ENCODE data around the gene SLC26A8.
"Not testable (repeated sequence)": the region's sequence is repeated elsewhere in the genome, so short reads cannot be mapped to it uniquely, and the experiment has no call there.

The SLC26A8 gene

GRCh38 chr6:35942355-35942754 is 82.1 kb downstream of the SLC26A8 start:
- no peak overlapping the region for H3K27ac Mint-ChIP-seq
- H3K36me3 Mint-ChIP-seq (ENCODE audit: low read depth), result no peaks in the 10 kb centered on the region
- peaks cover 11% of the 10 kb centered on the region for H3K27me3 Mint-ChIP-seq (ENCODE audit: low read depth, poor library complexity)
- no peak overlapping the region for H3K4me3 Mint-ChIP-seq
- DNase-seq, result no peak
- no peaks in the 10 kb centered on the region for H3K4me1 Mint-ChIP-seq
- no peak for TF ChIP-seq CTCF (IDR thresholded peaks at IDR 0.05)
- H3K9me3 Mint-ChIP-seq, result peaks cover 28% of the 10 kb centered on the region

GRCh38 chr6:35941170-35941569 is 83.3 kb downstream of the SLC26A8 start:
- not testable (repeated sequence) for H3K4me3 Mint-ChIP-seq, H3K4me1 Mint-ChIP-seq
- peaks cover 11% of the 10 kb centered on the region for H3K27me3 Mint-ChIP-seq (ENCODE audit: low read depth, poor library complexity)

GRCh38 chr6:35940014-35940413 is 84.4 kb downstream of the SLC26A8 start:
- H3K9me3 Mint-ChIP-seq, result peaks cover 39% of the 10 kb centered on the region
- not testable (repeated sequence) for H3K4me3 Mint-ChIP-seq; H3K4me1 Mint-ChIP-seq; DNase-seq; H3K36me3 Mint-ChIP-seq (ENCODE audit: low read depth); H3K27ac Mint-ChIP-seq
- H3K27me3 Mint-ChIP-seq (ENCODE audit: low read depth, poor library complexity), result peaks cover 12% of the 10 kb centered on the region

More at GRCh38 chr6:35941170-35941569, 83.3 kb downstream of the SLC26A8 start:
- DNase-seq; H3K36me3 Mint-ChIP-seq (ENCODE audit: low read depth); H3K27ac Mint-ChIP-seq: not testable (repeated sequence)
- H3K9me3 Mint-ChIP-seq, result peaks cover 39% of the 10 kb centered on the region

GRCh38 chr6:35939259-35939658 is 85.2 kb downstream of the SLC26A8 start:
- not testable (repeated sequence) for H3K36me3 Mint-ChIP-seq (ENCODE audit: low read depth); H3K4me1 Mint-ChIP-seq; H3K4me3 Mint-ChIP-seq; DNase-seq; H3K27ac Mint-ChIP-seq
- peaks cover 39% of the 10 kb centered on the region for H3K9me3 Mint-ChIP-seq
- peaks cover 17% of the 10 kb centered on the region for H3K27me3 Mint-ChIP-seq (ENCODE audit: low read depth, poor library complexity)

- TF ChIP-seq CTCF (IDR thresholded peaks at IDR 0.05), result no peak
- Mint-ChIP-seq H3K27ac (no peak overlapping the region), H3K4me3 (no peak overlapping the region), H3K9me3 (peaks cover 38% of the 10 kb centered on the region), H3K4me1 (peaks cover 5% of the 10 kb centered on the region), H3K36me3 (ENCODE audit: low read depth) (no peaks in the 10 kb centered on the region), H3K27me3 (ENCODE audit: low read depth, poor library complexity) (peaks cover 19% of the 10 kb centered on the region)
- no peak for DNase-seq
Observed at GRCh38 chr6:35936681-35937359, 87.6 kb downstream of the SLC26A8 start.

- Mint-ChIP-seq H3K36me3 (ENCODE audit: low read depth) (no peaks in the 10 kb centered on the region), H3K4me3 (no peak overlapping the region), H3K4me1 (peaks cover 11% of the 10 kb centered on the region), H3K27me3 (ENCODE audit: low read depth, poor library complexity) (peaks cover 21% of the 10 kb centered on the region), H3K27ac (no peak overlapping the region), H3K9me3 (peaks cover 29% of the 10 kb centered on the region)
- no peak for DNase-seq
- TF ChIP-seq CTCF (IDR thresholded peaks at IDR 0.05), result no peak
Observed at GRCh38 chr6:35935469-35935868, 89.0 kb downstream of the SLC26A8 start.

GRCh38 chr6:35933844-35934243 is 90.6 kb downstream of the SLC26A8 start:
- H3K9me3 Mint-ChIP-seq, result peaks cover 18% of the 10 kb centered on the region
- no peak overlapping the region for H3K4me3 Mint-ChIP-seq
- peaks cover 14% of the 10 kb centered on the region for H3K4me1 Mint-ChIP-seq
- no peak for TF ChIP-seq CTCF (IDR thresholded peaks at IDR 0.05)
- H3K36me3 Mint-ChIP-seq (ENCODE audit: low read depth), result no peaks in the 10 kb centered on the region
- peaks cover 22% of the 10 kb centered on the region for H3K27me3 Mint-ChIP-seq (ENCODE audit: low read depth, poor library complexity)
- H3K27ac Mint-ChIP-seq, result no peak overlapping the region
- DNase-seq, result no peak

- Mint-ChIP-seq H3K4me3 (peak overlapping the region; percentile 32), H3K4me1 (peaks cover 26% of the 10 kb centered on the region), H3K27me3 (ENCODE audit: low read depth, poor library complexity) (peaks cover 18% of the 10 kb centered on the region)
- not testable (repeated sequence) for H3K9me3 Mint-ChIP-seq; DNase-seq; H3K27ac Mint-ChIP-seq; H3K36me3 Mint-ChIP-seq (ENCODE audit: low read depth)
Observed at GRCh38 chr6:35931873-35932272, 92.6 kb downstream of the SLC26A8 start.

Measured in nephron progenitor cell (in vitro differentiated cells).